RKO (cell line): Measurements from ENCODE around the gene SENP6.
"Not testable (repeated sequence)": the region's sequence is repeated elsewhere in the genome, so short reads cannot be mapped to it uniquely, and the experiment has no call there.

ENCODE experiments used
- DNase-seq: peaks from one replicate; pipeline ENCODE4 v3.0.0-alpha.2; 2016; ENCODE audit warnings: low spot score

SENP6 gene

DNA sequence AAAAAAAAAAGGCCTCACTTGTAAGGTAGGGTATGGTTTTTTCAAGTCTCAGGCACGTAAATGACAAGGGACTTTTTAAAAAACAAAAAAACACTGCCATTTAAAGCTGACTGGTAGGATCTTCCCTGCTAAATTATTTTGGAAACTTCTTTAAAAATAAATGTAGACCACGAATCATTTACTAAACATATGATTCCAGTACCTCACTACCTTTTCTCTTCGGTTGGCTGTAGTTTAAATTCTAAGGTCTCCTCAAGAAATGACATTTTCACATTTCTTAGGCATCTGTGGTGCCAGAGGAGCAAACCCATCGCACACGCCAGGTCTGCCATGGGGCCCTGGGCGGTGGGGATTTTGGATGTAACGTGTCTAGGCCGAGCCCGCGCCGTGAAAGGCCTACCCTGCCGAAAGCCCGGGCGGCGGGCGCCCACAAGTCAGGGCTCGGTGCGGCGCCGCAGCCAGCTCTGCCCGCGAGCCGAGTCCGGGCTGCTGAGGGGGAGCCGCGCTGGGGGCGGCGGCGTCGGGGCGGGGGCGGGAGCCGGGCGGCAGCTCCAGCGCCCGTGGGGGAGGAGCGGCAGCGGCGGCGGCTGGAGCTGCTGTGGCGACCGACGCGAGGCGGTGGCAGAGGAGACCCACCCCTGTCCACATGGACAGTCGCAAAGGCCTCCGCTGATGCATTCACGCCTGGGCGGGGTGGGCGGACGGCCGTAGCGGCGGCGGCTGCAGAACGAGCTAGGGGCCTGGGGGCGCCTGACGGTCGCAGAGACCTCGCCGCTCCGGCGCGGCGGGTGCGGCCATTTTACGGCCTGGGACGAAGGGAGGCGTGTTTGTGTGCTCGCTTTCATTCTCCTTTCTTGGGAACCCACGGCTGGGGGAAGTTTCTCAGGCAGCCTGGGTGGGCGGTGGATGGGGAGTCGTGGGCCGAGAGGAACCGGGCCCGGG, at the start of gene SENP6:
Gene SENP6, plus strand, starts transcription at position 577 of the 942 bp plus-strand sequence. CDS start 645 bp downstream, outside the sequence.
- peak; percentile 83 for DNase-seq

DNA sequence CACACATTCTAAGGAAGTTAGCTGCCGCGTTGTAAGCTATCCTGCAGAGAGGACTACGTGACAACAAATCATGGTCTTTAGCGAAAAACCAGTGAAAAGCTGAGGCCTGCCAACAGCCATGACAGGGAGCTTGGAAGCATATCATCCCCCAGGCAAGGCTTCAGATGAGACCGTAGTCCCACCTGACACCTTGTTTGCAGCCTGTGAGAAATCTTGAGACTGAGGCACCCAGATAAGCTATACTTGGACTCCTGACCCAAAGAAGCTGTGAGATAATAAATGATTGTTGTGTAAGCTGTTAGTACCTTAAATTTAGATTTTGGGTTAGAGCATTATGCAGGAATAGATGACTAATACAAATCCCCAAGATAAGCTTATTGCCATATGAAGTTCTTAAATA, 45.4 kb upstream of the SENP6 start:
- no peak for DNase-seq

- no peak for DNase-seq
Measured at GRCh38 chr6:75557068-75557467, 44.6 kb upstream of the SENP6 start.

DNA sequence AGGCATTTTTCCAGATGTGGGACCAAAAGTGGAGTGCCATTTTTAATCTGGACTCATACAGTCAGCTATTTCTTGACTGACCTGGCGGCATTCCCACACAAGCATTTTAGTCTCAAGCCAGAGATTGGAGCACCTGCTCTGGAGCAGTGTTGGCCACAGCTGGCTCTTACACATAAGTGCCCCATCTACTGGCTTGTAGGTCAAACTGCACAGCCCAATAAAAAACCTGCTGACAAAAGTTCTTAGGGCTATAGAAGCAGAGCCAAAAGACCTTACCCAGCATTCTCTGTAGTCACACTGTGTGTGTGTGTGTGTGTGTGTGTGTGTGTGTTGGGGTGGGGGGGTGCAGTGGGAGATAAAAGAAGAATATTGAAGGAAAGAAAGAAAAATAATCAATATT, 38.6 kb upstream of the SENP6 start:
- DNase-seq: peak; percentile 60

DNA sequence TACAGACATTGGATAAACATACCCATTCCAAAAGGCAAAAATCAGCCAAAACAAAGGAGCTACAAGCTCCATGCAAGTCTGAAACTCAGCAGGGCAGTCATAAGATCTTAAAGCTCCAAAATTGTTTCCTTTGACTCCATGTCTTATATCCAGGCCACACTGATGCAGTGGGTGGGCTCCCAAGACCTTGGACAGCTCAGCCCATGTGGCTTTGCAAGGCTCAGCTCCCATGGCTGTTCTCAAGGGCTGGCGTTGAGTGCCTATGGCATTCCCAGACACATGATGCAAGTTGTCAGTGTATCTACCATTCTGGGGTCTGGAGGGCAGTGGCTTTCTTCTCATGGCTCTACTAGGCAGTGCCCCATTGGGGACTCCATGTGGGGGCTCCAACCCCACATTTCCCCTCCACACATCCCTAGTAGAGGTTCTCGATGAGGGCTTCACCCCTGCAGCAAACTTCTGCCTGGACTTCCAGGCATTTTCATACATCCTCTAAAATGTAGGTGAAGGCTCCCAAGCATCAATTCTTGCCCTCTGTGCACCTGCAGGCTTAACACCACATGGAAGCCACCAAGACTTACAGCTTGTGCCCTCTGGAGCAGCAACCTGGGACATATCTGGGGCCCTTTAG, 35.4 kb upstream of the SENP6 start:
- no peak for DNase-seq

- DNase-seq: no peak
Measured at GRCh38 chr6:75568100-75568499, 33.6 kb upstream of the SENP6 start.

DNA sequence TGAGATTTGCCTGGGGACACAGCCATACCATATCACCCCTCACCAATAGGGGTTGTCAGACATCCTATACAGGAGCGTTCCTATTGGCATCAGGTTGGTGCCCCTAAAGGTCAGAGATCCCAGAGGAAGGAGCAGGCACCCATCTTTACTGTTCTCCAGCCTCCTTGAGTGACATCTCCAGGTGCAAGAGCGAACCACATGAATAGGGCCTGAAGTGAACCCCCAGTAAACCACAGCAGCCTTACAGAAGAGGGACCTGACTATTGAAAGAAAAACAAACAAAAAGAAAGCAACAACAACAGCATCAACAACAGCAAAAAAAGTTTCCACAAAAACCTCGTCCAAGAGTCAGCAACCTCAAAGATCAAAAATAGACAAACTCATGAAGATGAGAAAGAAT, 32.7 kb upstream of the SENP6 start:
- DNase-seq: no peak

DNA sequence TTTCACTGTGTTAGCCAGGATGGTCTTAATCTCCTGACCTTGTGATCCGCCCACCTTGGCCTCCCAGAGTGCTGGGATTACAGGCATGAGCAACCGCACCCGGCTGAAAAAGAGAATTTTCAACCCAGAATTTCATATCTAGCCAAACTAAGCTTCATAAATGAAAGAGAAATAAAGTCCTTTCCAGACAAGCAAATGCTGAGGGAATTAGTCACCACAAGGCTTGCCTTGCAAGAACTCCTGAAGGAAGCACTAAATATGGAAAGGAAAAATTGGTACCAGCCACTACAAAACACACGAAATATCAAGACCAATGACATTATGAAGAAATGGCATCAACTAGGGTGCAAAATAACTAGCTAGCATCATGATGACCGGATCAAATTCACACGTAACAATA, 31.0 kb upstream of the SENP6 start:
- DNase-seq: not testable (repeated sequence)

- DNase-seq: no peak
Measured at GRCh38 chr6:75572072-75572471, 29.6 kb upstream of the SENP6 start.

DNA sequence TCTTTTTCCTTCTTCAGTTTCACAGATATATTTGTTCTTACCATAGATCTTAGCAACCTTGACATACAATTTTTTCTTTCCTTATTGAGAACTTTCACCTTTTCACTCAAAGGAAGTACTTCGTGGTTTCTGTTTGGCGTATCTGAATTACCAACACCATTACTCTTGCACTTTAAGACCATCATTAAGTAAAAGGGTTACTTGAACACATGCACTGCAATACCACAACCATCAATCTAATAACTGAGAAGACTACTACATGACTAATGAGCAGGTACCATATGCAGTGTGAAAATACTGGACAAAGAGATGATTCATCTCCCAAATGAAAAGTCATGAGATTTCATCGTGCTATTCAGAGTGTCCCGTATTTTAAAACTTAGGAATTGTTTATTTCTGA, 21.7 kb upstream of the SENP6 start:
- DNase-seq: no peak

DNA sequence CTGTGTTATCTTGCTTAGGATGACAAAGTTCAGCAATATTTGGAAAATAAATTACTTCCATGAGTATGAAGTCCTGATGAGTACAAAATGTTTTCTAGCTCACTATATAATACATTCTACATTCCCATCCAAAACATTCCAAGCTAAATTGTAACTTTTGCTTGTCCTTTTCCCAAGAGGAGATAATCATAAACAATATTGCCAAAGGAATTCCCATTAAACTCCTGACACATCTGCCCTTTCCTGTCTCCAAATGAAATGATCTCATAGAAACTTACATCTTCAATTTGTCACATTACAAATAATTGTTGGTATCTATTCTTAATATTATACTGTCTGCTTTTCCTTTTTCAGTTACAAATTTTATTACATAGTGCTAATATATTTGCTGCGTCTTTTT, 20.4 kb upstream of the SENP6 start:
- DNase-seq: no peak

- DNase-seq: not testable (repeated sequence)
Measured at GRCh38 chr6:75584552-75584951, 17.1 kb upstream of the SENP6 start.

GRCh38 chr6:75588948-75589347, 12.7 kb upstream of the SENP6 start:
- DNase-seq: no peak

GRCh38 chr6:75590370-75590769, 11.3 kb upstream of the SENP6 start:
- DNase-seq: no peak

DNA sequence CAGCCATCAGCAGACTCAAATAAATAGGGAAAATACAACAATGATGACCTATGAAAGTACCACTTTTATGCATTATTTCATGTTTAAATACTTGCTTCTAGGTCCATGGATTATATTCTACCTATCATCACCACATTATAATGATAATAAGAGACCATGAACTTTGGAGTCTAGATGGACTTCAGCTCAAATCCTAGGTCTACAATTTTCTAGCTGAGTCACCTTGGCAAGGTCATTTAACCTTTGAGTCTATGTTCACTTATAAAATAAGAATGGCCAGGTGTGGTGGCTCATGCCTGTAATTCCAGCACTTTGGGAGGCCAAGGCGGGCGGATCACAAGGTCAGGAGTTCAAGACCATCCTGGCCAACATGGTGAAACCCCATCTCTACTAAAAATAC, 5.3 kb upstream of the SENP6 start:
- DNase-seq: not testable (repeated sequence)

DNA sequence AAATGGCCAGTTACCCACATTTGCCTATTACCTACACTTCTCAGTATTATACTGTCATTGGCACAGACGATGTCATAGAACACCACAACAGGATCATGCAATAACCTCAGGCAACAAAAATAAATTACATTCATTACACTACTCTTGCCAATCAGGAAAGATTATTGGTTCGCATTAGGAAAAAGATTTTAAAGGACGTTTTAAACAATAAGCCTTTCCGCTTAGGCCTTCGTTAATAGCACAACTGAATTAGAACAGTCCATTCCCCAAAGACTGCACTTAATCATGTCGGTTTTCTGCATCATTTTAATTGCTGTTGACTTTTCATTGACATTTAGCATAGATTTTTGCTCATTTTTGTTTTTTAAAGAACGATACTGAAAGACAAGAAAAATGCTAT, 912 bp upstream of the SENP6 start:
- DNase-seq: peak; percentile 14

DNA sequence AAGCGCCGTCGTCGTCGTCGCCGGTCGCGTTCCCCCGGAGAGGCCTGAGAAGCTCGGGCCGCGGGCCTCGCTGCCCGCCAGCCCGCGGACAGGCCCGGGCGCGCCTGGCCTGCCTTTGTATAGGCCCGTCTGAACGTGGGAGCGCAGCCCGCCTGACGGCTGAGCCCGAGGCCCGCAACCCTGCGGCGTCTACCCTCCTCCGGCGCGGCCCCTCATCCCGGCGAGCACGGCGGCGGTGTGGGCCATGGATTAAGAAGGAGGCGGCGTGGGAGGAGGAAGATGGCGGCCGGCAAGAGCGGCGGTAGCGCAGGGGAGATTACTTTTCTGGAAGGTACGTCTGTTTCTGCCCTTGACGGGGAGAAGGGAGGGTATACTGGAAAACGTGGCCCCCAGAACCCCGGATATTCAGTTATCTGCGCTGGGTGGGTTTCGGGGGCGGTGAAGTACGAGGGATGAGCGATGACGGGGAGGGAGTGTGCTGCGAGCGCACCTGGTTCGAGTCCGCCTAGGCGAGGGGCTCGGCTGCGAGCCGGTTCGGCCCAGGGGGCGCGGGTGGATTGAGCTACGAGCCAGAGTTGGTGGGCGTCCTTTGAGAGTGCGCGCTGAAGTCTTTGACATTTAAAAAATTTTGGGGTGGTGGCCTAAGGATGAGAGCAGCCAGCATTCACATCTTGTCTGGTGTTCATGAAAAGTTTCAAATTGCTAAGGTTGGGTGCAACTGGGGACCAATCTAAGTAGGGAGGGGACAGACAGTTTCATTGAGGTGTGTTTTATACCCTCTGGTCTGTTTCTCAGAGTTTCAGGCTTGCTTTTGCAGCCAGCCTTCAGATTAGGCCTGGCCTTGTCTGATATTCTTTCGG, 796 bp downstream of the SENP6 start:
- peak; percentile 40 for DNase-seq

DNA sequence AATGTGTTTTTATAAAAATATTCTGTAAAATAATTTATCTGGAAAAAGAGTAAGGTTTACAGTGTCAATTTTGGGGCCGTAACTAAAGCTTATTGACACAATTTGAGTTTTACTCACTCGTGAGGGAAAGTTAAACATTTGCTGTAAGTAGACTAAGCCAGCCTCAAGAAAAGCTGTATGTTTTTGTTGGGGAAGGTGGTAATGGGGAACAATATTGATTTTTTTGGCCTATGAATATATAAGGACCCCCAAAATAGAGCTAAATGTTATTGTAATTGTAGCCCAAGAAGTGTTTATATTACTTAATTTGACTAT, 1.4 kb downstream of the SENP6 start:
- DNase-seq: no peak

DNA sequence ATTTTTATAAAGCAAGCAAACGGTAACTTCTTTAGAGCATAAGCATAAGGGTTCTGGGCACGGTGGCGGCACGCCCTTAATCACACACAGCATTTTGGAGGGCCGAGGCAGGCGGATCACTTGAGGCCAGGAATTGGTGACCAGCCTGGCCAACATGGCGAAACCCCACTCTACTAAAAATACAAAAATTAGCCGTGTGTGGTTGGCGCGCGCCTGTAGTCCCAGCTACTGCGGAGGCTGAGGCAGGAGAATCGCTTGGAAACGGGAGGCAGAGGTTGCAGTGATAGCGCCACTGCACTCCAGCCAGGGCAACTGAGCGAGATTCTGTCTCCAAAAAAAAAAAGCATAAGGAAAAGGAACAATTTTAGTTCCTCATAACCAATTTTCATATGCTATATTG, 2.6 kb downstream of the SENP6 start:
- no peak for DNase-seq

DNA sequence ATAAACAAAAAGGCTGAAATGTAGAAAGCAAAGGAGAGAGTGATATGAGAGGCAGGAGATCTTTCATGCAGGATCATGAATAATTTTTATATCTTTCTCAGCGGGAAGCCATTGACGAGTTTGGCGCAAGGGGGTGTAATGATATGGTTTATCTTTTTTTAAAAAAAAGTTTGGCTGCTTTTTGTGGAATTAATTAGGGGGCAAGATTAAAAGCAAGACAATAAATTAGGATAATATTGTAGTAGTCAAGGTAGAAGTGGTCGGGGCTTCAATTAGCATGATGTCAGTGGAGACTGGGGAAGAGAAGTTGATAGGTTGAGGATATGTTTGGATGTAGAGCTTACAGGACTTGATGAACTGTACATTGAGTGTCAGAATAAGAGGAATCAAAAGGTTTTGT, 4.0 kb downstream of the SENP6 start:
- DNase-seq: no peak

DNA sequence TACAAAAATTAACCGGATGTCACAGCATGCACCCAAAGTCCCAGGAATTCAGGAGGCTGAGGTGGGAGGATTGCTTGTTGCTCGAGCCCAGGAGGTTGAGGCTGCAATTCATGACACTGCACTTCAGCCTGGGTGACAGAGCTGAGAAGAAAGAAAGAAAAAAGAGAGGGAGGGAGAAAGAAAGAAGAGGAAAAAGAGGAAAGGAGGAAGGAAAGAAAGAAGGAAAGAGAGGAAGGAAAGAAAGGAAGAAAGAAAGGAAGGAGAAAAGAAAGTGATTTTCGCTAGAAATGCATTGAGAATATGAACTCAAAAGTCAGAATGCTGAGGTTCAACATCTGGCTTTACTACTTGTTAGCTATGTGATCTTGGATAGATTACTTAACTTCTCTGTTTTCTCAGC, 6.6 kb downstream of the SENP6 start:
- no peak for DNase-seq

GRCh38 chr6:75608956-75609533, 7.4 kb downstream of the SENP6 start:
- DNase-seq: no peak
